ENCODE data around the gene DUSP9. TPM values are rescaled to one million over a fixed set of nuclear protein-coding genes. Genes with fewer than 3 reads are reported as not detected.
"Not testable (repeated sequence)": the region's sequence is repeated elsewhere in the genome, so short reads cannot be mapped to it uniquely, and the experiment has no call there.

The DUSP9 gene
- total and polyA plus RNA-seq, 5 experiments from 2014 or later, result not detected

- no peak for ATAC-seq
- Mint-ChIP-seq H3K9me3 (no peaks in the 10 kb centered on the region), H3K4me3 (peak overlapping the region in 5 of 10 donors; percentile 23 to 70 (median 50)), H3K4me1 (peaks cover 0 to 6% (median 0%) of the 10 kb centered on the region in 4 donors), H3K27me3 (peaks cover 0 to 12% (median 4%) of the 10 kb centered on the region in 5 donors), H3K36me3 (no peaks in the 10 kb centered on the region), H3K27ac (no peak overlapping the region)
- POLR2A ChIA-PET, result no interaction called here
- peak in 1 of 10 donors; percentile 15 for DNase-seq
These were observed 42.9 kb downstream of the DUSP9 start for GRCh38 chrX:153689654-153690465.

GRCh38 chrX:153690466-153690865 lies 43.5 kb downstream of the DUSP9 start:
- POLR2A ChIA-PET, result no interaction called here
- Mint-ChIP-seq H3K27me3 (peaks cover 0 to 12% (median 4%) of the 10 kb centered on the region in 5 donors), H3K36me3 (no peaks in the 10 kb centered on the region), H3K9me3 (no peaks in the 10 kb centered on the region), H3K27ac (no peak overlapping the region), H3K4me1 (peaks cover 0 to 6% (median 0%) of the 10 kb centered on the region in 4 donors), H3K4me3 (peak overlapping the region in 1 of 10 donors; percentile 70)
- ATAC-seq, result no peak
- DNase-seq, result peak in 1 of 10 donors; percentile 11

GRCh38 chrX:153691032-153691827 lies 44.2 kb downstream of the DUSP9 start:
- H3K4me3 Mint-ChIP-seq, result peak overlapping the region in 1 of 10 donors; percentile 41
- H3K27ac Mint-ChIP-seq, H3K9me3 Mint-ChIP-seq, ATAC-seq, H3K36me3 Mint-ChIP-seq, H3K27me3 Mint-ChIP-seq, POLR2A ChIA-PET, H3K4me1 Mint-ChIP-seq: not testable (repeated sequence)
- peak in 1 of 10 donors; percentile 35 for DNase-seq

GRCh38 chrX:153692003-153692402 lies 45.0 kb downstream of the DUSP9 start:
- H3K36me3 Mint-ChIP-seq, result peaks cover 0 to 13% (median 0%) of the 10 kb centered on the region in 3 donors
- DNase-seq, result no peak
- peaks cover 0 to 6% (median 0%) of the 10 kb centered on the region in 4 donors for H3K4me1 Mint-ChIP-seq
- H3K4me3 Mint-ChIP-seq, result peak overlapping the region in 1 of 10 donors; percentile 14
- POLR2A ChIA-PET, result no interaction called here
- no peak overlapping the region for H3K27ac Mint-ChIP-seq
- H3K27me3 Mint-ChIP-seq, result peaks cover 0 to 3% (median 0%) of the 10 kb centered on the region in 5 donors
- H3K9me3 Mint-ChIP-seq, result no peaks in the 10 kb centered on the region
- ATAC-seq, result no peak

- Mint-ChIP-seq H3K9me3 (no peaks in the 10 kb centered on the region), H3K27ac (no peak overlapping the region), H3K27me3 (peaks cover 0 to 3% (median 0%) of the 10 kb centered on the region in 5 donors), H3K36me3 (peaks cover 0 to 20% (median 0%) of the 10 kb centered on the region in 3 donors), H3K4me1 (no peaks in the 10 kb centered on the region), H3K4me3 (no peak overlapping the region)
- POLR2A ChIA-PET, result no interaction called here
- DNase-seq, result no peak
- ATAC-seq, result no peak
These were observed 45.7 kb downstream of the DUSP9 start for GRCh38 chrX:153692611-153693156.

- no peaks in the 10 kb centered on the region for H3K4me1 Mint-ChIP-seq
- ATAC-seq (no peak), DNase-seq (no peak)
- no peak overlapping the region for H3K4me3 Mint-ChIP-seq
- POLR2A ChIA-PET, result no interaction called here
- no peak overlapping the region for H3K27ac Mint-ChIP-seq
- peaks cover 0 to 23% (median 0%) of the 10 kb centered on the region in 3 donors for H3K36me3 Mint-ChIP-seq
- peaks cover 0 to 3% (median 0%) of the 10 kb centered on the region in 5 donors for H3K27me3 Mint-ChIP-seq
- H3K9me3 Mint-ChIP-seq, result no peaks in the 10 kb centered on the region
These were observed 46.4 kb downstream of the DUSP9 start for GRCh38 chrX:153693216-153694086.

GRCh38 chrX:153694256-153694655 lies 47.3 kb downstream of the DUSP9 start:
- DNase-seq, H3K9me3 Mint-ChIP-seq, ATAC-seq, H3K4me1 Mint-ChIP-seq, H3K27ac Mint-ChIP-seq, H3K27me3 Mint-ChIP-seq, POLR2A ChIA-PET, H3K4me3 Mint-ChIP-seq: not testable (repeated sequence)
- peaks cover 0 to 28% (median 0%) of the 10 kb centered on the region in 3 donors for H3K36me3 Mint-ChIP-seq

- Mint-ChIP-seq H3K4me3 (no peak overlapping the region), H3K27me3 (peaks cover 0 to 3% (median 0%) of the 10 kb centered on the region in 5 donors), H3K4me1 (no peaks in the 10 kb centered on the region), H3K36me3 (peaks cover 0 to 28% (median 0%) of the 10 kb centered on the region in 3 donors), H3K9me3 (no peaks in the 10 kb centered on the region), H3K27ac (peak overlapping the region in 1 of 10 donors; percentile 34)
- no peak for ATAC-seq
- POLR2A ChIA-PET, result no interaction called here
- DNase-seq, result no peak
These were observed 47.8 kb downstream of the DUSP9 start for GRCh38 chrX:153694687-153695270.

- DNase-seq (no peak), ATAC-seq (no peak)
- no peaks in the 10 kb centered on the region for H3K4me1 Mint-ChIP-seq
- H3K9me3 Mint-ChIP-seq, result no peaks in the 10 kb centered on the region
- peak overlapping the region in 1 of 10 donors; percentile 36 for H3K27ac Mint-ChIP-seq
- peaks cover 0 to 32% (median 0%) of the 10 kb centered on the region in 3 donors for H3K36me3 Mint-ChIP-seq
- POLR2A ChIA-PET, result no interaction called here
- no peak overlapping the region for H3K4me3 Mint-ChIP-seq
- no peaks in the 10 kb centered on the region for H3K27me3 Mint-ChIP-seq
These were observed 49.1 kb downstream of the DUSP9 start for GRCh38 chrX:153696100-153696499.

GRCh38 chrX:153696538-153696937 lies 49.5 kb downstream of the DUSP9 start:
- H3K9me3 Mint-ChIP-seq, ATAC-seq, H3K27me3 Mint-ChIP-seq, POLR2A ChIA-PET, H3K4me3 Mint-ChIP-seq, H3K4me1 Mint-ChIP-seq, DNase-seq: not testable (repeated sequence)
- H3K36me3 Mint-ChIP-seq, result peaks cover 0 to 32% (median 0%) of the 10 kb centered on the region in 3 donors
- peak overlapping the region in 1 of 10 donors; percentile 68 for H3K27ac Mint-ChIP-seq

- H3K36me3 Mint-ChIP-seq, result peaks cover 0 to 32% (median 0%) of the 10 kb centered on the region in 3 donors
- H3K27me3 Mint-ChIP-seq, H3K4me3 Mint-ChIP-seq, H3K4me1 Mint-ChIP-seq, DNase-seq, ATAC-seq, H3K9me3 Mint-ChIP-seq, POLR2A ChIA-PET: not testable (repeated sequence)
- H3K27ac Mint-ChIP-seq, result peak overlapping the region in 2 of 10 donors; percentile 22 to 68
These were observed 50.2 kb downstream of the DUSP9 start for GRCh38 chrX:153696986-153697722.

Measured in naive thymus-derived CD8-positive, alpha-beta T cell (primary cell).